AG04450 (cell line): ENCODE results near the gene PGAM2. TPM values are rescaled to one million over a fixed set of nuclear protein-coding genes. Genes with fewer than 3 reads are reported as not detected.

Experiments
- CTCF ChIA-PET: fragments of 300-600, 350-600 bp; formaldehyde crosslinking; extraction: SDS; loops from one replicate; lab custom pipeline; 2022; ENCODE audit warnings: antibody characterized with exemption, inconsistent platforms; lab: Charles Lee
- POLR2A ChIA-PET: fragments of 350-600 bp; formaldehyde crosslinking; extraction: SDS; loops from one replicate; lab custom pipeline; 2021; ENCODE audit warnings: antibody characterized with exemption, inconsistent platforms; lab: Yijun Ruan, JAX
- DNase-seq: peaks from one replicate; pipeline ENCODE4 v3.0.0-alpha.2; 2011; ENCODE audit warnings: low read depth, low spot score
- H3K27ac ChIP-seq: one replicate; pipeline ENCODE4 v1.5.1; 2012; ENCODE audit warnings: low read depth, low read length, control low read depth
- H3K27me3 ChIP-seq: one replicate; pipeline ENCODE4 v1.6.0; 2012; ENCODE audit warnings: low read length; ENCODE audit not compliant: control insufficient read depth, insufficient read depth
- H3K4me3 ChIP-seq: 2 replicates; pipeline ENCODE4 v1.5.1; 2011; ENCODE audit warnings: mild to moderate bottlenecking, low read depth, low read length, control low read depth
- H3K9me3 ChIP-seq: 2 replicates; pipeline ENCODE4 v1.5.1; 2012; ENCODE audit warnings: low read length; ENCODE audit not compliant: control insufficient read depth, insufficient read depth
- CTCF ChIP-seq: IDR thresholded peaks from 2 replicates; pipeline ENCODE4 v1.5.1; 2011; ENCODE audit warnings: low read depth, low read length, control low read depth, inconsistent platforms
- polyA plus RNA-seq: library from polyadenylated mRNA; depleted of rRNA; stranded (reverse); fragments of >200 nt; gene quantifications from 2 replicates; pipeline ENCODE4 v1.2.3, GENCODE V29; 2011

The PGAM2 gene
- polyA plus RNA-seq, 1 experiment: not detected

GRCh38 chr7:44062180-44062902 lies 3.0 kb downstream of the PGAM2 start:
- POLR2A ChIA-PET: no interaction called here
- no peak for TF ChIP-seq CTCF
- no peak for DNase-seq
- CTCF ChIA-PET: no interaction called here
- no peak overlapping the region for H3K4me3 ChIP-seq
- H3K27ac ChIP-seq: no peak overlapping the region
- no peaks in the 10 kb centered on the region for H3K9me3 ChIP-seq
- peaks cover 8% of the 10 kb centered on the region for H3K27me3 ChIP-seq

- peaks cover 8% of the 10 kb centered on the region for H3K27me3 ChIP-seq
- H3K4me3 ChIP-seq: no peak overlapping the region
- POLR2A ChIA-PET: no interaction called here
- CTCF ChIA-PET: no interaction called here
- DNase-seq: no peak
- H3K27ac ChIP-seq: no peak overlapping the region
- no peaks in the 10 kb centered on the region for H3K9me3 ChIP-seq
- no peak for TF ChIP-seq CTCF
Observed at GRCh38 chr7:44061645-44062179, 3.7 kb downstream of the PGAM2 start.

GRCh38 chr7:44060948-44061644 lies 4.3 kb downstream of the PGAM2 start:
- TF ChIP-seq CTCF: no peak
- Histone ChIP-seq H3K27me3 (peaks cover 8% of the 10 kb centered on the region), H3K4me3 (no peak overlapping the region), H3K9me3 (no peaks in the 10 kb centered on the region), H3K27ac (no peak overlapping the region)
- ChIA-PET POLR2A (interaction anchor here (0.6 kb wide), 1 partner anchor 140 kb away, joined by 3 read pairs; no protein-coding TSS in a partner anchor), CTCF (interaction anchor here (0.5 kb wide), 1 partner anchor 67 kb away, joined by 3 read pairs; no protein-coding TSS in a partner anchor)
- no peak for DNase-seq

GRCh38 chr7:44060091-44060947 lies 5.0 kb downstream of the PGAM2 start:
- Histone ChIP-seq H3K27me3 (peaks cover 8% of the 10 kb centered on the region), H3K27ac (no peak overlapping the region), H3K9me3 (no peaks in the 10 kb centered on the region), H3K4me3 (no peak overlapping the region)
- DNase-seq: no peak
- ChIA-PET CTCF (interaction anchor here (0.5 kb wide), 1 partner anchor 67 kb away, joined by 3 read pairs; no protein-coding TSS in a partner anchor), POLR2A (interaction anchor here (0.6 kb wide), 1 partner anchor 141 kb away, joined by 3 read pairs; no protein-coding TSS in a partner anchor)
- TF ChIP-seq CTCF: no peak
